H1 (cell line): ENCODE measurements around the gene SSPN. TPM values are rescaled to one million over a fixed set of nuclear protein-coding genes. Genes with fewer than 3 reads are reported as not detected.

Experiments
- BACH1 ChIP-seq: IDR thresholded peaks from 2 replicates; pipeline ENCODE4 v1.6.1; 2012; ENCODE audit warnings: low read length, improper control_type of control experiment
- CEBPB ChIP-seq: IDR thresholded peaks from 2 replicates; pipeline ENCODE4 v1.6.1; 2012; ENCODE audit warnings: low read depth, low read length
- FOSL1 ChIP-seq: IDR thresholded peaks from 2 replicates; pipeline ENCODE4 v1.6.1; 2011; ENCODE audit warnings: mild to moderate bottlenecking, low read depth, low read length, moderate library complexity; ENCODE audit not compliant: insufficient read depth
- GTF2F1 ChIP-seq: IDR thresholded peaks from 2 replicates; pipeline ENCODE4 v1.6.1; 2012; ENCODE audit warnings: low read depth, low read length, improper control_type of control experiment, borderline replicate concordance
- SP1 ChIP-seq: IDR thresholded peaks from 2 replicates; pipeline ENCODE4 v1.6.1; 2011; ENCODE audit warnings: low read depth, low read length
- SP2 ChIP-seq: IDR thresholded peaks from 2 replicates; pipeline ENCODE4 v1.6.1; 2012; ENCODE audit warnings: mild to moderate bottlenecking, low read length, inconsistent platforms
- USF2 ChIP-seq: IDR thresholded peaks from 2 replicates; pipeline ENCODE4 v1.6.1; 2011; ENCODE audit warnings: low read length, improper control_type of control experiment
- YY1 ChIP-seq: IDR thresholded peaks from 2 replicates; pipeline ENCODE4 v1.6.1; 2011; ENCODE audit warnings: low read depth, mild to moderate bottlenecking, low read length
- polyA plus RNA-seq, 7 experiments: library from polyadenylated mRNA; depleted of rRNA in 3 of 7; stranded (reverse) in 5 of 7; unstranded in 2 of 7; fragments of >200 nt in 5 of 7; fragments of 200-250 nt in 2 of 7; gene quantifications; 1 replicate in 5 of 7; 2 replicates in 1 of 7; 4 replicates in 1 of 7; pipeline versions ENCODE4 v1.2.1 to v1.2.3, GENCODE V29; 2011 to 2013; ENCODE audit warnings: missing spikeins in 2 of 7, mixed read lengths in 2 of 7
- total RNA-seq: library from RNA; stranded (reverse); fragmentation: NEBNext Ultra II Directional; extraction: Animal tissue kit (Norgen Biotek cat#: 25700); gene quantifications from 2 replicates; pipeline ENCODE4 v1.2.1, GENCODE V29; 2021
- TF ChIP-seq, protein P1 (sequence below), 3 experiments: IDR thresholded peaks; 1 replicate in 2 of 3; 2 replicates in 1 of 3; pipeline versions ENCODE4 v1.5.1 to v1.6.1; 2011; ENCODE audit warnings: low read length in 3 of 3, mild to moderate bottlenecking in 3 of 3, inconsistent platforms in 2 of 3, low read depth in 1 of 3, moderate library complexity in 1 of 3; ENCODE audit not compliant: insufficient read depth in 1 of 3; ENCODE audit errors: control extremely low read depth in 1 of 3
- TF ChIP-seq, protein P2 (sequence below): IDR thresholded peaks from 2 replicates; pipeline ENCODE4 v1.6.1; 2012; ENCODE audit warnings: inconsistent platforms

The SSPN gene
- total and polyA plus RNA-seq, 2 of the 8 experiments (the other 6 are each of a cell fraction or from before 2014, with no cell fraction given) = 0.86 to 1.8 TPM

GRCh38 chr12:26238341-26239121 is 43.2 kb downstream of the SSPN start (continued):
- TF ChIP-seq, protein P1, sequence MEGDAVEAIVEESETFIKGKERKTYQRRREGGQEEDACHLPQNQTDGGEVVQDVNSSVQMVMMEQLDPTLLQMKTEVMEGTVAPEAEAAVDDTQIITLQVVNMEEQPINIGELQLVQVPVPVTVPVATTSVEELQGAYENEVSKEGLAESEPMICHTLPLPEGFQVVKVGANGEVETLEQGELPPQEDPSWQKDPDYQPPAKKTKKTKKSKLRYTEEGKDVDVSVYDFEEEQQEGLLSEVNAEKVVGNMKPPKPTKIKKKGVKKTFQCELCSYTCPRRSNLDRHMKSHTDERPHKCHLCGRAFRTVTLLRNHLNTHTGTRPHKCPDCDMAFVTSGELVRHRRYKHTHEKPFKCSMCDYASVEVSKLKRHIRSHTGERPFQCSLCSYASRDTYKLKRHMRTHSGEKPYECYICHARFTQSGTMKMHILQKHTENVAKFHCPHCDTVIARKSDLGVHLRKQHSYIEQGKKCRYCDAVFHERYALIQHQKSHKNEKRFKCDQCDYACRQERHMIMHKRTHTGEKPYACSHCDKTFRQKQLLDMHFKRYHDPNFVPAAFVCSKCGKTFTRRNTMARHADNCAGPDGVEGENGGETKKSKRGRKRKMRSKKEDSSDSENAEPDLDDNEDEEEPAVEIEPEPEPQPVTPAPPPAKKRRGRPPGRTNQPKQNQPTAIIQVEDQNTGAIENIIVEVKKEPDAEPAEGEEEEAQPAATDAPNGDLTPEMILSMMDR (IDR thresholded peaks at IDR 0.05; ENCODE audit: control extremely low read depth in 1 of 3, insufficient read depth in 1 of 3, low read depth in 1 of 3, low read length in 3 of 3) = no peak
- TF ChIP-seq, protein P2, sequence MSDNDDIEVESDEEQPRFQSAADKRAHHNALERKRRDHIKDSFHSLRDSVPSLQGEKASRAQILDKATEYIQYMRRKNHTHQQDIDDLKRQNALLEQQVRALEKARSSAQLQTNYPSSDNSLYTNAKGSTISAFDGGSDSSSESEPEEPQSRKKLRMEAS = no peak
- TF ChIP-seq BACH1 (no peak), SP1 (no peak), CEBPB (no peak), USF2 (no peak), GTF2F1 (no peak), FOSL1 (no peak), SP2 (no peak), YY1 (no peak)
